ENCODE results near the gene CADPS2.

GRCh38 chr7:122577449-122578003 is 308.7 kb downstream of the CADPS2 start:
- TF ChIP-seq CTCF (IDR thresholded peaks at IDR 0.05; ENCODE audit: low read depth, low read length, missing input control) (no peak), REST (IDR thresholded peaks at IDR 0.05) (no peak), MAX (IDR thresholded peaks at IDR 0.05) (no peak), SP1 (IDR thresholded peaks at IDR 0.05) (no peak), GABPA (IDR thresholded peaks at IDR 0.05 in 1 of 2, conservative IDR thresholded peaks at IDR 0.05 in 1 of 2) (no peak), RXRA (IDR thresholded peaks at IDR 0.05) (no peak), TAF1 (conservative IDR thresholded peaks at IDR 0.05) (no peak), RAD21 (IDR thresholded peaks at IDR 0.05) (no peak), FOXA1 (IDR thresholded peaks at IDR 0.05) (no peak), HNF4A (conservative IDR thresholded peaks at IDR 0.05) (no peak), HNF4G (IDR thresholded peaks at IDR 0.05) (no peak)

All from liver (tissue), 3 donors.